HL-60 (cell line): ENCODE results near the gene PDE4A.

ENCODE experiments used
- CTCF ChIP-seq: IDR thresholded peaks from one replicate; pipeline ENCODE4 v1.5.1; 2011; ENCODE audit warnings: low read length, control low read depth, inconsistent platforms; ENCODE audit not compliant: insufficient read depth
- GABPA ChIP-seq: IDR thresholded peaks from 2 replicates; pipeline ENCODE4 v1.6.1; 2012; ENCODE audit warnings: low read depth
- POLR2AphosphoS5 ChIP-seq: IDR thresholded peaks from 2 replicates; pipeline ENCODE4 v1.6.1; 2012; ENCODE audit warnings: low read depth
- REST ChIP-seq: IDR thresholded peaks from 2 replicates; pipeline ENCODE4 v1.6.1; 2012; ENCODE audit warnings: low read depth; ENCODE audit not compliant: insufficient replicate concordance

GRCh38 chr19:10497371-10497770, 77.0 kb downstream of the PDE4A start:
- TF ChIP-seq CTCF (no peak), GABPA (no peak), POLR2AphosphoS5 (no peak), REST (no peak)
